Measurements from ENCODE around the gene MRPL37. TPM values are rescaled to one million over a fixed set of nuclear protein-coding genes. Genes with fewer than 3 reads are reported as not detected.
"Not testable (repeated sequence)": the region's sequence is repeated elsewhere in the genome, so short reads cannot be mapped to it uniquely, and the experiment has no call there.

Gene MRPL37
- polyA plus RNA-seq, 1 experiment, result 21.0 TPM

DNA sequence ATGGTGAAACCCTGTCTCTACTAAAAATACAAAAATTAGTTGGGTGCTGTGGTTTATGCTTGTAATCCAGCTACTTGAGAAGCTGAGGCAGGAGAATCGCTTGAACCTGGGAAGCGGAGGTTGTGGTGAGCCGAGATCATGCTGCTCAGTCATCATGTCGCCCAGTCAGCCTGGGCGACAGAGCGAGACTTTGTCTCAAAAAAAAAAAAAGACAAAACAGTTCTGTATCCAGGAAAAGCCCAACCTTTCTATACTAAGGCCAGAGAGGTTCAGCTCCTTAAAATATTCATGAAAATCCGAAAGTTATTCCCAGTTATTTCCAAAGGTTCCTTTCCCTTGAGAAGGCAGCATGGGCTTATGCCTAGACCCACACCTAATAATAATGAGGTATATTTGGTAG lies 4.2 kb downstream of the MRPL37 start:
- ChIA-PET POLR2A (no interaction called here), CTCF (no interaction called here)
- TF ChIP-seq CTCF (IDR thresholded peaks at IDR 0.05; ENCODE audit: insufficient read depth, low read depth, low read length), result no peak
- no peak overlapping the region for H3K4me3 ChIP-seq (ENCODE audit: low read depth, low read length)
- H3K27me3 ChIP-seq (ENCODE audit: control insufficient read depth, insufficient read depth, low read length), result no peaks in the 10 kb centered on the region
- no peak for DNase-seq (ENCODE audit: low read depth)
- peaks cover 10% of the 10 kb centered on the region for H3K36me3 ChIP-seq (ENCODE audit: control insufficient read depth, insufficient read depth, low read length)

- DNase-seq (ENCODE audit: low read depth), result no peak
- POLR2A ChIA-PET, result no interaction called here
- no peak for TF ChIP-seq CTCF (IDR thresholded peaks at IDR 0.05; ENCODE audit: insufficient read depth, low read depth, low read length)
- Histone ChIP-seq H3K4me3 (ENCODE audit: low read depth, low read length) (no peak overlapping the region), H3K27me3 (ENCODE audit: control insufficient read depth, insufficient read depth, low read length) (no peaks in the 10 kb centered on the region), H3K36me3 (ENCODE audit: control insufficient read depth, insufficient read depth, low read length) (peaks cover 22% of the 10 kb centered on the region)
- CTCF ChIA-PET, result interaction anchor here (2.1 kb wide), 1 partner anchor 12 kb away, joined by 5 read pairs; no protein-coding TSS in a partner anchor
Measured at GRCh38 chr1:54207287-54207686, 7.3 kb downstream of the MRPL37 start.

GRCh38 chr1:54207896-54208295 lies 7.9 kb downstream of the MRPL37 start:
- H3K36me3 ChIP-seq (ENCODE audit: control insufficient read depth, insufficient read depth, low read length), result peaks cover 28% of the 10 kb centered on the region
- H3K4me3 ChIP-seq (ENCODE audit: low read depth, low read length); H3K27me3 ChIP-seq (ENCODE audit: control insufficient read depth, insufficient read depth, low read length); POLR2A ChIA-PET; DNase-seq (ENCODE audit: low read depth): not testable (repeated sequence)
- CTCF ChIA-PET, result interaction anchor here (2.1 kb wide), 1 partner anchor 12 kb away, joined by 5 read pairs; no protein-coding TSS in a partner anchor

GRCh38 chr1:54212872-54213271 lies 12.9 kb downstream of the MRPL37 start:
- ChIA-PET POLR2A (no interaction called here), CTCF (interaction anchor here (1.4 to 1.8 kb wide), 2 partner anchors 131 to 277 kb away, joined by 4 read pairs; no protein-coding TSS in a partner anchor)
- H3K4me3 ChIP-seq (ENCODE audit: low read depth, low read length), result no peak overlapping the region
- H3K36me3 ChIP-seq (ENCODE audit: control insufficient read depth, insufficient read depth, low read length), result peaks cover 52% of the 10 kb centered on the region
- H3K27me3 ChIP-seq (ENCODE audit: control insufficient read depth, insufficient read depth, low read length), result no peaks in the 10 kb centered on the region
- no peak for TF ChIP-seq CTCF (IDR thresholded peaks at IDR 0.05; ENCODE audit: insufficient read depth, low read depth, low read length)
- no peak for DNase-seq (ENCODE audit: low read depth)

DNA sequence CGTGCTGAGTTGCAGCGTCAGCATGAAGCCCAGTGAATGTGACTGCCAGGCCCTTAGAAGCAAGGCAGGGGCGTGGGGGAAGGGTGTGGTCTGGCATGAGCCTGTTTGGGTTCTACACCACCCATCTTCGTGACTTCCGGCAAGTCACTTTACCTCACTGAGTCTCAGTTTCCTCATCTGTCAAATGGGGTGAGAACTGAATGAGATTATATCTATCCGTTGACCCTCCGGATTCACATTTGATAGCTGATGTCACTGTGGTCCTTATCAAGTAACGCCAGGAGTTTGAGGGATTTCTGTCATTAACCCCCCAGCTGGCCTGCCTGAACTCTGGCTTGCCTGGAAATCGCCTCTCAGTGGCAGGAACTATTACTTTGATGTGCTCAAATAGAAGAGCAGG lies 15.6 kb downstream of the MRPL37 start:
- TF ChIP-seq CTCF (IDR thresholded peaks at IDR 0.05; ENCODE audit: insufficient read depth, low read depth, low read length), result no peak
- H3K27me3 ChIP-seq (ENCODE audit: control insufficient read depth, insufficient read depth, low read length), result no peaks in the 10 kb centered on the region
- POLR2A ChIA-PET, result no interaction called here
- CTCF ChIA-PET, result interaction anchor here (1.6 kb wide), 1 partner anchor 274 kb away, joined by 3 read pairs; no protein-coding TSS in a partner anchor
- peaks cover 49% of the 10 kb centered on the region for H3K36me3 ChIP-seq (ENCODE audit: control insufficient read depth, insufficient read depth, low read length)
- no peak for DNase-seq (ENCODE audit: low read depth)
- H3K4me3 ChIP-seq (ENCODE audit: low read depth, low read length), result no peak overlapping the region
